Suppressor macrophage treated with lipopolysaccharide for 4 hours (primary cell): ENCODE data around the gene NDUFA3.
A peak's percentile ranks its signal among the peaks of the same experiment; 100 is the strongest.
"Not testable (repeated sequence)": the region's sequence is repeated elsewhere in the genome, so short reads cannot be mapped to it uniquely, and the experiment has no call there.

Source experiments
- DNase-seq: peaks from one replicate; pipeline ENCODE4 v3.0.0-alpha.2; 2020

NDUFA3 gene

GRCh38 chr19:54102421-54103169, at the start of gene NDUFA3:
Gene NDUFA3, plus strand, starts transcription at chr19:54102855. Its CDS starts 24 bp downstream, at chr19:54102879.
- peak; percentile 99 for DNase-seq

- peak; percentile 37 for DNase-seq
Observed at GRCh38 chr19:54062643-54063042, 40.0 kb upstream of the NDUFA3 start.

GRCh38 chr19:54063350-54064116, 39.1 kb upstream of the NDUFA3 start, which contains the start of gene VSTM1:
Gene VSTM1, minus strand, starts transcription at chr19:54063897. Its CDS starts 120 bp downstream, at chr19:54063777.
- no peak for DNase-seq

- DNase-seq, result no peak
Observed at GRCh38 chr19:54069470-54069869, 33.2 kb upstream of the NDUFA3 start.

- no peak for DNase-seq
Observed at GRCh38 chr19:54073829-54074228, 28.8 kb upstream of the NDUFA3 start.

GRCh38 chr19:54074851-54075250, 27.8 kb upstream of the NDUFA3 start:
- no peak for DNase-seq

- peak; percentile 73 for DNase-seq
Observed at GRCh38 chr19:54077334-54077733, 25.3 kb upstream of the NDUFA3 start.

- DNase-seq, result no peak
Observed at GRCh38 chr19:54081032-54081431, 21.6 kb upstream of the NDUFA3 start, which contains the start of gene TARM1. Gene TARM1, minus strand, starts transcription at chr19:54081365. Its CDS starts 25 bp downstream, at chr19:54081340.

GRCh38 chr19:54084410-54084809, 18.2 kb upstream of the NDUFA3 start:
- no peak for DNase-seq

- DNase-seq, result no peak
Observed at GRCh38 chr19:54094426-54095000, 8.1 kb upstream of the NDUFA3 start.

GRCh38 chr19:54095136-54095858, 7.4 kb upstream of the NDUFA3 start:
- DNase-seq, result no peak

GRCh38 chr19:54095859-54096616, 6.6 kb upstream of the NDUFA3 start:
- DNase-seq, result peak; percentile 52

- DNase-seq, result peak; percentile 34
Observed at GRCh38 chr19:54096617-54097106, 6.0 kb upstream of the NDUFA3 start.

GRCh38 chr19:54099190-54099902, 3.3 kb upstream of the NDUFA3 start:
- peak; percentile 72 for DNase-seq

GRCh38 chr19:54099903-54100255, 2.8 kb upstream of the NDUFA3 start:
- DNase-seq, result not testable (repeated sequence)

GRCh38 chr19:54100561-54100960, 2.1 kb upstream of the NDUFA3 start, which contains the start of gene OSCAR:
Gene OSCAR, minus strand, starts transcription at chr19:54100803. Its CDS starts 11 bp downstream, at chr19:54100792.
- DNase-seq, result peak; percentile 94

GRCh38 chr19:54104998-54105715, 2.5 kb downstream of the NDUFA3 start:
- DNase-seq, result no peak

GRCh38 chr19:54105796-54106195, 3.1 kb downstream of the NDUFA3 start:
- DNase-seq, result no peak

- no peak for DNase-seq
Observed at GRCh38 chr19:54106716-54107115, 4.1 kb downstream of the NDUFA3 start.

- DNase-seq, result no peak
Observed at GRCh38 chr19:54107876-54108490, 5.3 kb downstream of the NDUFA3 start.
